Stimulated activated naive CD4-positive, alpha-beta T cell treated with Interleukin-2 at 50 U/mL for 16 hours (primary cell): ENCODE measurements around the gene HRK.

Experiments used
- DNase-seq: peaks from one replicate; lab custom pipeline; 2025; lab: John Stamatoyannopoulos, UW

The HRK gene

GRCh38 chr12:116867523-116867922 is 13.7 kb downstream of the HRK start:
- no peak for DNase-seq

DNA sequence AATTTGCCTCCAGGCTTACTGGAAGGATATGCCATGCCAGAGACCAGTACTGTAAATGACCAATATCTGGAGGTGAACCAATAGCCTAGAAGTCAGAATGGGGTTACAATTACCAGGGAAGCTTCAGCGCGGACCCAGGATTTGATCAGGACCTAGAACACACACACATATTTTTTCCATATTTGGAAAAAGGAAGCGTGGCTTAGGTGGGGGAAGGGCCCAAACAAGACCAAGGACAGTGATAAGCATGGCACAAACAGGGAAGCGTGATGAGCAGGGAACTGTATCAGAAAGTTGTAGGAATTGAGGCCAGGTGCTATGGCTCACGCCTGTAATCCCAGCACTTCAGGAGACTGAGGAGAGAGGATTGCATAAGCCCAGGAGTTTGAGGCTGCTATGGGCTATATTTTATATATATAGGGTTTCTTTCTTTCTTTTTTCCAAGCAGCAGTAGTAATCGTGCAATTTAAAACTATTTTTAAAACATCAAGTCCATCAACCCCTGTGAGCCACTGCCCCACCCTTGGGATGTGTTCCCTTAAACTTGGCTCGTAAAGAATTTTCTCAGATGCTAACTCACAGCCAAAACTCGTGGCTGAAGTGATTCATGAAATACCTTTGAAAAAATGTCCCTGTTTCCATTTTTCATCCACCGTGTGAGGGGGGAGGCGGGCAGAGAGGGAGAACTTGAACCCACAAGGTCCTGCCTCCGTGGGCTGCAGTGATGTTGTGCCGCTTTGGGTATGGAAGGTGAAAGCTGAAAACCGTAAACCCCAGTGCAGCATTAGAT is 16.7 kb downstream of the HRK start:
- no peak for DNase-seq

- no peak for DNase-seq
Measured at GRCh38 chr12:116863275-116863767, 17.9 kb downstream of the HRK start.

GRCh38 chr12:116862167-116862566 is 19.1 kb downstream of the HRK start:
- DNase-seq = no peak

GRCh38 chr12:116861320-116861719 is 19.9 kb downstream of the HRK start:
- DNase-seq = no peak

- no peak for DNase-seq
Measured at GRCh38 chr12:116860263-116860662, 21.0 kb downstream of the HRK start.

GRCh38 chr12:116859079-116859478 is 22.2 kb downstream of the HRK start:
- DNase-seq = no peak

DNA sequence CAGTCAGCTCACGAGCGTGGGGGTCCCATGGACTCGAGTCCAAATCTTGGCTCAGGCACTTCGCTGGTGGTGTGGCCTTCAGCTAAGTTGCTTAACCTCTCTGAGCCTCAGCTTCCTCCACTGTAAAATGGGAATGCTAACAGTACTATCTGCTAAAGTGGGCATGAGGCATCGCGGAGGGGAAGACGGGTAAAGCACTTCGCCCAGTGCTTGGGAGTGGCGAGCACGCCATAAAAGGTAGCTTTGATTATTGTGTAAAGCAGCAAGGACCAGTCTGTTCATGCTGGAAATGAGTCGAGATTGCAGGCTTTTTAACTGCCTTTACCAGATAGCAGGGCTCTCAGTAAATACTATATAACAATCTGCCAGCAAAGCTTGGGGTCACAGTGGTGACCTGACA is 24.5 kb downstream of the HRK start:
- DNase-seq = no peak

DNA sequence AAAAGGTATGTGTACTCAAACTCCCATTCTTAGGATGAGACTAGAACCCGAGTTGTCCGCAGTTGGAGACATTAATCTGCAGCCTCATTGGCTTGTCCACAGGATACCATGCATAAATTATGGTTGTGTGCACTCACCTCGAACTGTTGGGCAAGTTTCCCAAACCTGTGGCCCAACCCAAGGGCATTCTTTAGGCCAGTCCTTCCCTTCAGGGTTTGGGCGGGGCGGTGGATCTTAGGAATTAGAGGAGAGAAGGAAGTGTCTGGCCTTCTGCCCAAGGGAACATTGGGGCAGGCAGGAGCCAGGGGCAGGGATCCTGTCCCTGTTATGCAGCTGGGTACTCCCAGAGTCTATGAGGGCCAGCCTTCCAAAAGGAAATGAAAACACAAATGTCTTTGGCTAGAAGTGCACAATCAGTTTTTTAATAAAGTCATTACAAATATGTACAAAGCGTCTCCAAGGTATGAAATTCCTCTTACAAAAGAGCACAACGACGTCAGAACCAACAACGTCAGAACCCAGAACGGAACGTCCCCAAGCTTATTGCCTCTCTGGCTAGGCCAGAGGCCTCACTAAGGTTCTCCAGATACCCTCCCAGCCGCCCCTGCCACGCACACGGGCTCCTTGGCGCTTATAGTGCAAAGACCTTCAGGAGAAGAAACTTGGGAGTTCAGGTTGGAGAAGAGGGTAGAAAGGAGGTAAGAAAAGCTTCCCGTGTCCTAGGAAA is 25.3 kb downstream of the HRK start:
- DNase-seq = no peak

- no peak for DNase-seq
Measured at GRCh38 chr12:116853507-116853906, 27.7 kb downstream of the HRK start.

GRCh38 chr12:116852303-116852702 is 28.9 kb downstream of the HRK start:
- no peak for DNase-seq

GRCh38 chr12:116849216-116849615 is 32.0 kb downstream of the HRK start:
- no peak for DNase-seq

DNA sequence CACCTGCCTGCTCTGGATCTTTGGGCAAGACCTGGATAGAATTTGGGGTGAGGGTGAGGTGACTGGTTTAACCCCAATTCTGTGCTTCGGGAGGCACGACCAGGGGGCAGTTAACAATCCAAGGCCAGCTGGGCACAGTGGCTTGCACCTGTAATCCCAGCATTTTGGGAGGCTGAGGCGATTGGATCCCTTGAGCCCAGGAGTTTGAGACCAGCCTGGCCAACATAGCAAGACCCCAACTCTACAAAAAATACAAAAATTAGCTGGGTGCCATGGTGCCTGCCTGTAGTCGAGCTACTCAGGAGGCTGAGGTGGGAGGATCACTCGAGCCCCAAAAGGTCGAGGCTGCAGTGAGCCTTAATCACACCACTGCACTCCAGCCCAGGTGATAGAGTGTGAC is 38.2 kb downstream of the HRK start:
- DNase-seq = no peak

GRCh38 chr12:116839287-116839830 is 41.9 kb downstream of the HRK start:
- DNase-seq = no peak

- no peak for DNase-seq
Measured at GRCh38 chr12:116838365-116838764, 42.9 kb downstream of the HRK start.

DNA sequence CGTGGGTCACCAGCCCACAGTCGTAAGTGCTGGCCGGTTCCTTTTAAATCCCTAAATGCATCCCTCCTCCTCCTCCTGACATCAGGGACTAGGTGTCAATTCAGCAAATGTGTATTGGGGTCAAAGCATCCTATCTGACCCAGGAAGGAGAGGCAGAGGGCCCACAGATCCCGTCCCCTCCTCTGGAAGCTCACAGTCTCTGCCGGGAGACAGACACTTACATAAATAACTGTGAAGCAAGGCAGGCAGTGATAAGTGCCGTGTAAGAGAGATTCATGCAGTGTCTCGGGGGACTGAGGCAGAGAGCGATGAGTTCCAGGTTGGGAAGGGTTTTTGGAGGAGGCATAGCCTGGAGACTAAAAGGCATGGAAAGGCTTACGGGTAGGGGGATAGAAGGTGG is 44.1 kb downstream of the HRK start:
- DNase-seq = no peak

DNA sequence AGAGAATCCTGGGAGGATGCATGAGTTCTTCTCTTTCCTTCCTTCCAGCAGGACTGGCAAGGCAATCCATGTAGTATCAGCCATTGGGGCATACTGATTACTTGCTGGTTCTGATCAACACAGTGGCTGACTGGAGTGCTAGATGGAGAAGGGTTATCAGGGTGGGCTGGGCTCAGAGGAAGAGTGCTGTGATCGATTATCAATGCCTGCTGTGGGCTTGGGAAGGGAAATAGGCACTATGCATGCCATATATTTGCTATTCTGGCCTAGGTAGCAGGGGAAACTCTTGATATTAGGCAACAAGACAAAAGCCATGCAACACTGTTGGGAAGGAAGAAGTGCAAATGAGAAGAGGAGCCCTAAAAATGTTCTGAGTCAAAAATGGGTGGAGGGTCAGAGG is 45.8 kb downstream of the HRK start:
- DNase-seq = no peak

GRCh38 chr12:116833474-116833873 is 47.8 kb downstream of the HRK start:
- DNase-seq = no peak

DNA sequence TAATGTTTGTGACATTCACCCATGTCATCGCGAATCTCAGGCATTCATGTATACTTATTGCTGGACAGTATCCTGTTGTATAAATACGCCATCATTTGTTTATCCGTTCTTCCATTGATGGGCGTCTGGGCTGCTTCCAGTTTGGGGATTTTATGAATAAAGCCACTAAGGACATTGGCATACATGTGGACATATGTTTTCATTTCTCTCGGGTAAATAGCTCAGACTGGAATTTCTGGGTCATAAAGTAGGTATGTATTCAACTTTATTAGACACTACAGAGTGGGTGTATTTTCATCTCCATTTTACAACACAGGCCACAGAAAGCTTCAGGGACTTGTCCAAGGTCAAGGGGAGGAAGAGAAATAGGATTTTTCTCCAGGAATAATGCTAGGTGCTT is 48.9 kb downstream of the HRK start:
- DNase-seq = no peak

DNA sequence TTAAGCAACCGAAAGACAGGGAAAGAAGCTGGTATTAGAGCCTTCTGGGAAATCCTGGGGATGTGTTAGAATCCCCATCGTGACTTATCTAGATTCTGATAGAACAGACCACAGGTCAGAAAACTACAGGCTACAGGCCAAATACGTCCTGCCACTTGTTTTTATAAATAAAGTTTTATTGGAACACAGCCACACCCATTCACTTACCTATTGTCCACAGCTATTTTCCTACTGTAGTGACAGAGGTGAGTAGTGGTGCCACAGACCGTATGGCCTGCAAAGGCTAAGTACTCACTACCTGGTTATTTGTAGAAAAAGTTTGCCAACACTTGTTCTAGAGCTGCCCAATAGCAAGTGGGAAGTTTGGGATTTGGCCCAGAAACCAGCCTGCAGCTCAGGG is 53.8 kb downstream of the HRK start:
- DNase-seq = no peak

DNA sequence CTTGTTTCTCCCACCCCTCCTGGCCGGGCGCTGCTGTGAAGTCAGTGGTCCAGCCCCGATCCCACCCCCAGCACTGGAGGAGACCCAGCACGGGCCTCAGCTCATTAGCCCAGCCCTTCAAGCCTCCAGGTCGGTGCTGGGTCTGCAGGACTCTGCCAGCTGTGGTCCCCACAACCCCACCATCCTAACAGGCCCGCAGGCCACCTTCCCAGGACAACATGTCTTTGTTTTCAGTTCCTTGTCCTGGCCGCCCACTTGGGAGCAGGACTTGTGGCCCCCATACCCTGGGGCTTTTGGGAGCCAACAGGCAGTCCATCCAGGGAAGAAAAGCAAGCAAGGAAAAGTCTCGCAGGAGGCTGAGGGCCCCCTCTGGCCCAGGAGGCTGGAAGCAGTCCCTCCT is 60.0 kb downstream of the HRK start:
- DNase-seq = no peak

- no peak for DNase-seq
Measured at GRCh38 chr12:116820064-116820656, 61.1 kb downstream of the HRK start.
